MG63 (cell line): ENCODE measurements around the gene MAB21L3. TPM values are rescaled to one million over a fixed set of nuclear protein-coding genes. Genes with fewer than 3 reads are reported as not detected.

Experiments
- DNase-seq: peaks from one replicate; pipeline ENCODE4 v3.0.0-alpha.2; 2020
- H3K27me3 ChIP-seq: fragments of 250-450 bp; sonication (Bioruptor Pico); 2 replicates; pipeline ENCODE4 v1.5.1; 2020; ENCODE audit warnings: mild to moderate bottlenecking, moderate library complexity
- H3K36me3 ChIP-seq: fragments of 250-450 bp; sonication (Bioruptor Pico); 2 replicates; pipeline ENCODE4 v1.5.1; 2020; ENCODE audit warnings: mild to moderate bottlenecking, moderate library complexity
- H3K4me3 ChIP-seq: fragments of 250-450 bp; sonication (Bioruptor Pico); 2 replicates; pipeline ENCODE4 v1.5.1; 2020; ENCODE audit warnings: mild to moderate bottlenecking, moderate library complexity
- H3K9me3 ChIP-seq: fragments of 250-450 bp; sonication (Bioruptor Pico); 2 replicates; pipeline ENCODE4 v1.5.1; 2020; ENCODE audit warnings: mild to moderate bottlenecking, moderate library complexity
- total RNA-seq: library from RNA; depleted of rRNA; stranded (reverse); fragments of >200 nt; shearing (Covaris generic); gene quantifications from 2 replicates; pipeline ENCODE4 v1.2.3, GENCODE V29; 2014; ENCODE audit warnings: low replicate concordance

Gene MAB21L3
- total RNA-seq, 1 experiment from 2014 or later: 1.3 TPM

- Histone ChIP-seq H3K27me3 (no peaks in the 10 kb centered on the region), H3K4me3 (no peak overlapping the region), H3K36me3 (no peaks in the 10 kb centered on the region), H3K9me3 (no peaks in the 10 kb centered on the region)
- no peak for DNase-seq
Measured at GRCh38 chr1:116150368-116150767, 39.2 kb downstream of the MAB21L3 start.

- no peaks in the 10 kb centered on the region for H3K27me3 ChIP-seq
Measured at GRCh38 chr1:116151739-116152576, 40.8 kb downstream of the MAB21L3 start.

GRCh38 chr1:116152577-116152943 is 41.4 kb downstream of the MAB21L3 start:
- H3K9me3 ChIP-seq: no peaks in the 10 kb centered on the region
- H3K4me3 ChIP-seq: peak overlapping the region; percentile 44
- DNase-seq: no peak
- no peaks in the 10 kb centered on the region for H3K27me3 ChIP-seq
- no peaks in the 10 kb centered on the region for H3K36me3 ChIP-seq

More at GRCh38 chr1:116151739-116152576, 40.8 kb downstream of the MAB21L3 start:
- peak; percentile 84 for DNase-seq
- Histone ChIP-seq H3K36me3 (no peaks in the 10 kb centered on the region), H3K4me3 (peak overlapping the region; percentile 44), H3K9me3 (no peaks in the 10 kb centered on the region)

GRCh38 chr1:116152950-116153691 is 41.9 kb downstream of the MAB21L3 start:
- H3K4me3 ChIP-seq: no peak overlapping the region
- H3K36me3 ChIP-seq: no peaks in the 10 kb centered on the region
- no peak for DNase-seq
- peaks cover 3% of the 10 kb centered on the region; the same call in 1 of the 2 replicates for H3K9me3 ChIP-seq
- no peaks in the 10 kb centered on the region for H3K27me3 ChIP-seq

GRCh38 chr1:116153692-116154031 is 42.5 kb downstream of the MAB21L3 start:
- no peaks in the 10 kb centered on the region for H3K36me3 ChIP-seq
- no peak for DNase-seq
- H3K27me3 ChIP-seq: no peaks in the 10 kb centered on the region
- no peak overlapping the region for H3K4me3 ChIP-seq
- peaks cover 4% of the 10 kb centered on the region; the same call in 1 of the 2 replicates for H3K9me3 ChIP-seq

GRCh38 chr1:116154536-116154935 is 43.3 kb downstream of the MAB21L3 start:
- no peak overlapping the region for H3K4me3 ChIP-seq
- peaks cover 7% of the 10 kb centered on the region; the same call in 1 of the 2 replicates for H3K9me3 ChIP-seq
- no peaks in the 10 kb centered on the region for H3K36me3 ChIP-seq
- H3K27me3 ChIP-seq: no peaks in the 10 kb centered on the region
- no peak for DNase-seq

GRCh38 chr1:116157096-116157495 is 45.9 kb downstream of the MAB21L3 start:
- no peak for DNase-seq
- Histone ChIP-seq H3K4me3 (no peak overlapping the region), H3K9me3 (peaks cover 7% of the 10 kb centered on the region; the same call in 1 of the 2 replicates), H3K27me3 (no peaks in the 10 kb centered on the region), H3K36me3 (no peaks in the 10 kb centered on the region)

GRCh38 chr1:116159177-116159576 is 48.0 kb downstream of the MAB21L3 start:
- H3K9me3 ChIP-seq: peaks cover 7% of the 10 kb centered on the region; the same call in 1 of the 2 replicates
- no peaks in the 10 kb centered on the region for H3K27me3 ChIP-seq
- no peak overlapping the region for H3K4me3 ChIP-seq
- no peak for DNase-seq
- no peaks in the 10 kb centered on the region for H3K36me3 ChIP-seq

GRCh38 chr1:116159611-116160010 is 48.4 kb downstream of the MAB21L3 start:
- no peak overlapping the region for H3K4me3 ChIP-seq
- peaks cover 7% of the 10 kb centered on the region; the same call in 1 of the 2 replicates for H3K9me3 ChIP-seq
- no peak for DNase-seq
- no peaks in the 10 kb centered on the region for H3K27me3 ChIP-seq
- H3K36me3 ChIP-seq: no peaks in the 10 kb centered on the region

- H3K36me3 ChIP-seq: no peaks in the 10 kb centered on the region
- H3K9me3 ChIP-seq: peaks cover 7% of the 10 kb centered on the region; the same call in 1 of the 2 replicates
- DNase-seq: no peak
- no peak overlapping the region for H3K4me3 ChIP-seq
- no peaks in the 10 kb centered on the region for H3K27me3 ChIP-seq
Measured at GRCh38 chr1:116161390-116161789, 50.2 kb downstream of the MAB21L3 start.

GRCh38 chr1:116161877-116162390 is 50.7 kb downstream of the MAB21L3 start:
- H3K4me3 ChIP-seq: no peak overlapping the region
- H3K27me3 ChIP-seq: no peaks in the 10 kb centered on the region
- peaks cover 7% of the 10 kb centered on the region; the same call in 1 of the 2 replicates for H3K9me3 ChIP-seq
- H3K36me3 ChIP-seq: no peaks in the 10 kb centered on the region
- DNase-seq: no peak

GRCh38 chr1:116163533-116163932 is 52.3 kb downstream of the MAB21L3 start:
- Histone ChIP-seq H3K36me3 (no peaks in the 10 kb centered on the region), H3K9me3 (peaks cover 3% of the 10 kb centered on the region; the same call in 1 of the 2 replicates), H3K4me3 (no peak overlapping the region), H3K27me3 (no peaks in the 10 kb centered on the region)
- DNase-seq: no peak

- H3K4me3 ChIP-seq: no peak overlapping the region
- H3K27me3 ChIP-seq: no peaks in the 10 kb centered on the region
- no peaks in the 10 kb centered on the region for H3K36me3 ChIP-seq
- peaks cover under 1% of the 10 kb centered on the region; the same call in 1 of the 2 replicates for H3K9me3 ChIP-seq
- no peak for DNase-seq
Measured at GRCh38 chr1:116164150-116164549, 53.0 kb downstream of the MAB21L3 start.

GRCh38 chr1:116164604-116165368 is 53.6 kb downstream of the MAB21L3 start:
- H3K9me3 ChIP-seq: no peaks in the 10 kb centered on the region
- H3K36me3 ChIP-seq: no peaks in the 10 kb centered on the region
- no peak overlapping the region for H3K4me3 ChIP-seq
- DNase-seq: peak; percentile 25
- H3K27me3 ChIP-seq: no peaks in the 10 kb centered on the region

GRCh38 chr1:116165572-116165971 is 54.4 kb downstream of the MAB21L3 start:
- no peak for DNase-seq
- no peak overlapping the region for H3K4me3 ChIP-seq
- H3K27me3 ChIP-seq: no peaks in the 10 kb centered on the region
- no peaks in the 10 kb centered on the region for H3K36me3 ChIP-seq
- H3K9me3 ChIP-seq: no peaks in the 10 kb centered on the region

GRCh38 chr1:116166011-116166571 is 54.9 kb downstream of the MAB21L3 start:
- no peaks in the 10 kb centered on the region for H3K27me3 ChIP-seq
- H3K9me3 ChIP-seq: no peaks in the 10 kb centered on the region
- DNase-seq: no peak
- no peaks in the 10 kb centered on the region for H3K36me3 ChIP-seq
- H3K4me3 ChIP-seq: no peak overlapping the region
